22Rv1 (cell line): Measurements from ENCODE around the gene CROCC.

Source experiments
- H3K27ac ChIP-seq: fragments of 450-650 bp; 2 replicates; pipeline ENCODE4 v1.5.1; 2017
- ZFX ChIP-seq: fragments of 450-650 bp; IDR thresholded peaks from 2 replicates; pipeline ENCODE4 v1.6.1; 2017; ENCODE audit warnings: antibody characterized with exemption, borderline replicate concordance
- TF ChIP-seq, protein P1 (sequence below): fragments of 450-650 bp; IDR thresholded peaks from 2 replicates; pipeline ENCODE4 v1.5.1; 2017; ENCODE audit warnings: mild to moderate bottlenecking

Gene CROCC

DNA sequence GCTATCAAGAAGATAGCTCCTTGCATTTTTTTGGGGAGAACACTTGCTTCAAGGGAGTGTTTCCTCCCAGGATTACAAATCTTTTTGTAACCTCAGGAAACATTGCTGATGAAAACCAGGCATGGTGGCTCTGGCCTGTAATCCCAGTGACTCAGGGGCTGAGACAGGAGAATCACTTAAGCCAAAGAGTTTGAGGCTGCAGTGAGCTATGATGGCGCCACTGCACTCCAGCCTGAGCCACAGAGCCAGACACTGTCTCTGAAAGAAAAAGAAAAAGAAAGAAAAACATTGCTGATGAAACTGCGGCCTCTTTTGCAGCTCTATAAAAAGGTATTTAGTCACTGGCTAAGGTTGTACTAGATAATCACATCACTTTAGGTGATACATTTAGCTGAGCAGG is 18.7 kb upstream of the CROCC start:
- no peak for TF ChIP-seq ZFX
- TF ChIP-seq, protein P1, sequence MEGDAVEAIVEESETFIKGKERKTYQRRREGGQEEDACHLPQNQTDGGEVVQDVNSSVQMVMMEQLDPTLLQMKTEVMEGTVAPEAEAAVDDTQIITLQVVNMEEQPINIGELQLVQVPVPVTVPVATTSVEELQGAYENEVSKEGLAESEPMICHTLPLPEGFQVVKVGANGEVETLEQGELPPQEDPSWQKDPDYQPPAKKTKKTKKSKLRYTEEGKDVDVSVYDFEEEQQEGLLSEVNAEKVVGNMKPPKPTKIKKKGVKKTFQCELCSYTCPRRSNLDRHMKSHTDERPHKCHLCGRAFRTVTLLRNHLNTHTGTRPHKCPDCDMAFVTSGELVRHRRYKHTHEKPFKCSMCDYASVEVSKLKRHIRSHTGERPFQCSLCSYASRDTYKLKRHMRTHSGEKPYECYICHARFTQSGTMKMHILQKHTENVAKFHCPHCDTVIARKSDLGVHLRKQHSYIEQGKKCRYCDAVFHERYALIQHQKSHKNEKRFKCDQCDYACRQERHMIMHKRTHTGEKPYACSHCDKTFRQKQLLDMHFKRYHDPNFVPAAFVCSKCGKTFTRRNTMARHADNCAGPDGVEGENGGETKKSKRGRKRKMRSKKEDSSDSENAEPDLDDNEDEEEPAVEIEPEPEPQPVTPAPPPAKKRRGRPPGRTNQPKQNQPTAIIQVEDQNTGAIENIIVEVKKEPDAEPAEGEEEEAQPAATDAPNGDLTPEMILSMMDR: peak; percentile 31
- H3K27ac ChIP-seq: peak overlapping the region; percentile 100

DNA sequence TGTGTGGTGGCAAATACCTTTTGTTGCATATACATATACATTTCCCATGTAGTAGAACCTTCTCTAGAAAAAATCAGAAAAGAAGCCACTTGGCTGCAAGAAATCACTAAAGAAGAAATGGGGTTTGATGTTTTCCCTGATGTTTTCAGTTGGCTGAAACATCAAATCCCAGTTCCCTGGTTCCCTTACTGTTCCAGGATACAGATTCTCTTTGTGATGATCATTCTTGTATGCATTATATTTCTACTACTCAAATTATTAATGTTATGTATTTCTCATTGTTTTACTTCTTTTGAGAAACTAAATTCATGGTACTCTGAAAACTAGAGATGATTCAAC is 18.3 kb upstream of the CROCC start:
- H3K27ac ChIP-seq: peak overlapping the region; percentile 100
- no peak for TF ChIP-seq ZFX
- TF ChIP-seq, protein P1: no peak; the same call in 1 of the 2 replicates

DNA sequence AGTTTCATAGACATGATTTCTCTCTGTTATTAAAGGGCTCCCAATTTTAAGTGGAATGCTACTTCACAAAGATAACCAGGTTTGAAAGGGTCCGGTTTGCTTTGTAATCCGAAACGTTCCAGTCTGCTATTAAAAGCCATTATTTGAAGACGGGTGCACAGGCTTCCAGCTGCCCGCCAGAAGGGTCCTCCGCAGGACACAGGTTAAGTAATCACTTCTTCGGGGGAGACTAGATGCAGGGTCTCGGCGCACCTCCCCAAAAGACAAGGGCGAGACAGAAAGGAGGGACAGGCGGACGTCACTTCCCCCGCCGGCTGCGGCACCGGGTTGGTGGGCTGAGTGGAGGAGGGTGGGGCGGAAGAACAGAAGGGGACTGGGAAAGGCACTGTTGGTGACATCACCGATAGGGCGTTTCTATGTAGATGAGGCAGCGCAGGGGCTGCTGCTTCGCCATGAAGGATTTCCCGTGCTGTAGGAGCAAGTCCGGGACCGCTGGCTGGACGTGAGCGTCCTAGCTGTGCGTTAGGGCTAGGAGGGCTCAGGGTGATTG is 17.1 kb upstream of the CROCC start:
- H3K27ac ChIP-seq: peak overlapping the region; percentile 100
- TF ChIP-seq ZFX: no peak
- TF ChIP-seq, protein P1: no peak

- TF ChIP-seq, protein P1: no peak
- TF ChIP-seq ZFX: no peak
- peak overlapping the region; percentile 100 for H3K27ac ChIP-seq
Measured at GRCh38 chr1:16905110-16905867, 16.4 kb upstream of the CROCC start.

DNA sequence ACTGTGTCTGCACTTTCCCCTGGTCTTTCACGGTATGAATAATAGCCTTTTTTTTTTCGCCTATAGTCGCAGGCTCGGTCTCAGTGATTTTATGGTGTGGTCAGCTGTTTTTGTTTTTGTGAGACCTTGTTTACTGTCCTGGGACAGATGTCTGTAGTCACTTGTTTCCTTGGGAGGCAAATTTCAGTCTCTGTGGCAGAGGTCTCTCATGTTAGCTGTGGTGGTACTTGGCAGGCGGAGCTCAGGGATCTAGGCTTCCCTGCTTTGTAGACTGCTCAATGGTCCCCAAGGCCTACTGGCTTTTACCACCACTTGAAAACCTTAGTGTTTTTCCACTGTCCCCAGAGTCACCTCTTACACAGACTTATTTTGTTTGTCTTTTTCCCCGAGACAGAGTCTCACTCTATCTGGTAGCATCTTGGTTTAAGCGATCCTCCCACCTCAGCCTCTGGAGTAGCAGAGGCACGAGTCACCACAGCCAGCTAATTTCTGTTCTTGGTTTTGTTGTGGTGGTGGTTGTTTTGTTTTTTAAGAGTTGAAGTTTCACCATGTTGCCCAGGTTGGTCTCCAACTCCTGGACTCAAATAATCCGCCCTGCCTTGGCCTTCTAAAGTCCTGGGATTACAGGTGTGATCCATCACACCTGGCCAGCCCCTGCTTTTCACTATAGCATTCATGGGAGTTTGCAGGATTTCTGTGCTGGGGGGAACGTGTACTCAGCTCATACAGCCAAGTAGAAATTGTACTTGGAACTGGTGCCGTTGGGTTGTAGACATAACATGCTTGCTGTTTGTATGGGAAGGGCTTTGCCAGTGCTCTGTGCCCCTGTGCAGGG is 15.6 kb upstream of the CROCC start:
- peak overlapping the region; percentile 100 for H3K27ac ChIP-seq
- TF ChIP-seq, protein P1: no peak
- no peak for TF ChIP-seq ZFX

DNA sequence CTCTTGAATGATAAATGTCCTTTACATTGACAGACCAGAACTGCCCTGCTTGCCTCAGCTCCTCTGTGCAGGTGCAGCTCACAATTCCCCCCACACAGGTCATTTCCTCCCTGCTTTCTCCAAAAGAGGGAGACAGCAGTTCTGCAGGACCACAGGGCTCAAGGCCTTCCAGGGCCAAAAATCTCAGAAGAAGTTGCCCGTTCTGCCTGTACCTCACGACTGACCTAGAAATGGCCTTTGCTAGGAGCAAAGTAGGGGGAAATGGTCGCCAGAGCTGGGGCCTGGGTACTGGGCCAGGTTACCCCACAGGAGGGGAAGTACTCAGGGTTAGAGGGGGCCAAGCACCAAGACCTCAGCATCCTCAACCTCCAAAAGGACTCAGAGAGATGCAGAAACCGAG is 14.9 kb upstream of the CROCC start:
- H3K27ac ChIP-seq: peak overlapping the region; percentile 100; the same call in 1 of the 2 replicates
- no peak for TF ChIP-seq ZFX
- TF ChIP-seq, protein P1: no peak
